ENCODE measurements around the gene CAP2.

The CAP2 gene

GRCh38 chr6:17478223-17478907 lies 85.0 kb downstream of the CAP2 start:
- Histone ChIP-seq H3K27ac (no peak overlapping the region), H3K27me3 (replicated peaks) (no peaks in the 10 kb centered on the region), H3K36me3 (replicated peaks) (no peaks in the 10 kb centered on the region), H3K4me3 (ENCODE audit: low read depth, low read length) (no peak overlapping the region)
- no peak for DNase-seq
- in situ Hi-C loops (cut with HindIII; ENCODE audit: low pct_ligation_motif_present, low sequenced_read_pairs), result no loop called here
- no peak for TF ChIP-seq CTCF (IDR thresholded peaks at IDR 0.05; ENCODE audit: low read depth, low read length, missing control alignments)

- Histone ChIP-seq H3K27me3 (replicated peaks) (no peaks in the 10 kb centered on the region), H3K36me3 (replicated peaks) (no peaks in the 10 kb centered on the region), H3K4me3 (ENCODE audit: low read depth, low read length) (no peak overlapping the region), H3K27ac (no peak overlapping the region)
- no peak for DNase-seq
- in situ Hi-C loops (cut with HindIII; ENCODE audit: low pct_ligation_motif_present, low sequenced_read_pairs), result no loop called here
- TF ChIP-seq CTCF (IDR thresholded peaks at IDR 0.05; ENCODE audit: low read depth, low read length, missing control alignments), result no peak
Observed at GRCh38 chr6:17478946-17479345, 85.6 kb downstream of the CAP2 start.

DNA sequence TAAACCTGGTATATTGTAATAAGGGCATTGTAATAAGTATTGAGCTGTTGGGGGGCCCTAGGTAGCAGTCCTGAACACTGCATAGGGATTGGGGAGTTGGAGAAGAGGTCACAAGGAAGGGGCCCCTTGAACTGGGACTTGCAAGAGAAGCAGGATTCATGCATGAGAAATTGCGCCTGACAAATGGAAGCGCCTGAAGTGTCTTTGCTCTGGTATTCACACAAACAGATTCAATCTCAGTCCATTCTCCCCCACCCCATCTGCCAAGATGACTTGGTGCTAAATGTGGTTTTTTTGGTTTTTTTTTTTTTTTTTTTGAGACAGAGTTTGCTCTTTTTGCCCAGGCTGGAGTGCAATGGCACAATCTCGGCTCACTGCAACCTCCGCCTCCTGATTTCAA lies 87.1 kb downstream of the CAP2 start:
- Histone ChIP-seq H3K4me3 (ENCODE audit: low read depth, low read length) (no peak overlapping the region), H3K27ac (no peak overlapping the region), H3K36me3 (replicated peaks) (no peaks in the 10 kb centered on the region), H3K27me3 (replicated peaks) (no peaks in the 10 kb centered on the region)
- no peak for DNase-seq
- TF ChIP-seq CTCF (IDR thresholded peaks at IDR 0.05; ENCODE audit: low read depth, low read length, missing control alignments), result no peak
- in situ Hi-C loops (cut with HindIII; ENCODE audit: low pct_ligation_motif_present, low sequenced_read_pairs), result no loop called here

GRCh38 chr6:17482711-17483110 lies 89.3 kb downstream of the CAP2 start:
- DNase-seq, result no peak
- no peaks in the 10 kb centered on the region for H3K27me3 ChIP-seq (replicated peaks)
- H3K36me3 ChIP-seq (replicated peaks), result no peaks in the 10 kb centered on the region
- H3K27ac ChIP-seq, result no peak overlapping the region
- in situ Hi-C loops (cut with HindIII; ENCODE audit: low pct_ligation_motif_present, low sequenced_read_pairs), result no loop called here
- H3K4me3 ChIP-seq (ENCODE audit: low read depth, low read length), result no peak overlapping the region
- no peak for TF ChIP-seq CTCF (IDR thresholded peaks at IDR 0.05; ENCODE audit: low read depth, low read length, missing control alignments)

DNA sequence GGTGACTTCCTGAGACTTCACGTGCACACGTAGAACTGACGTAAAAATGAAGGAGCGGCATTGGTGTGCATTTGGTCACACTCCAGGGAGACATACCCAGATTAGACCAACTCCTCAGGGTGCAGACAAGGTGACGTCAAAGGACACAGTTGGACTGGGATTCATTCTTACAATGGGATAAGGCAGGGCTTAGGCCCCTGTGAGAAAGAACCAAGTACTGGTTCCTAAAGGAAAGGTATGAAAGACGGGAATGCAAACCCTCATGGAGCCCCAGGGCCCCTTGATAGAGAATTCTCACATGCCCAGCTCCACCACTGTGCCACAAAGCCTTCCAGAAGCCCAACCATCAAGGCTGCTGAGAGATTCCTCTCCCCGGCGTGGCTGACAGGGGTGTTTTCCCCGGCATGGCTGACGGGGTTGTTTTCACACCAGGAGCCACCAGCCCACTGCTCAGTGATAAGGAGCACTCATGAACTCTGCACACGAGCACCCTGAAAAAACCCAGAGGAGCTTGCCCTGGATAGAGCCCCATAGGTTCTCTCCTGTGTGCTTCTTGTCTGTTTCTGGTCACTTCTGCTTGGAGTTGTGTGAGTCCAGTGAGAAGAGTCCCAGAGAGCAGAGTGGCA lies 90.1 kb downstream of the CAP2 start:
- no peaks in the 10 kb centered on the region for H3K27me3 ChIP-seq (replicated peaks)

More for the DNA sequence above, 90.1 kb downstream of the CAP2 start:
- H3K4me3 ChIP-seq (ENCODE audit: low read depth, low read length), result no peak overlapping the region
- no peak overlapping the region for H3K27ac ChIP-seq
- TF ChIP-seq CTCF (IDR thresholded peaks at IDR 0.05; ENCODE audit: low read depth, low read length, missing control alignments), result no peak
- DNase-seq, result no peak
- H3K36me3 ChIP-seq (replicated peaks), result no peaks in the 10 kb centered on the region
- in situ Hi-C loops (cut with HindIII; ENCODE audit: low pct_ligation_motif_present, low sequenced_read_pairs), result no loop called here

Data from brain microvascular endothelial cell (primary cell).